Transverse colon (tissue), 4 donors: Measurements from ENCODE around the gene HCRTR1.

Experiments
- CTCF ChIP-seq, 5 experiments: fragments of 200-600 bp in 3 of 5; fragments of 450-650 bp in 2 of 5; sonication (generic) in 3 of 5; IDR thresholded peaks; 1 replicate in 2 of 5; 2 replicates in 3 of 5; pipeline ENCODE4 v1.5.1; 2016 to 2017; ENCODE audit warnings: antibody characterized with exemption in 5 of 5, inconsistent platforms in 3 of 5, mild to moderate bottlenecking in 2 of 5, moderate library complexity in 1 of 5
- EP300 ChIP-seq: sonication (generic); formaldehyde crosslinking; IDR thresholded peaks from one replicate; pipeline ENCODE4 v1.6.1; 2017; ENCODE audit warnings: antibody characterized with exemption, low read depth
- POLR2AphosphoS5 ChIP-seq, 3 donors: sonication (generic); formaldehyde crosslinking; IDR thresholded peaks; one replicate each; pipeline ENCODE4 v1.6.1; 2016; ENCODE audit warnings: antibody characterized with exemption in 3 of 3

- TF ChIP-seq POLR2AphosphoS5 (IDR thresholded peaks at IDR 0.05) = no peak
- no peak for TF ChIP-seq EP300
- TF ChIP-seq CTCF (IDR thresholded peaks at IDR 0.05) = no peak
These were observed 30.8 kb upstream of the HCRTR1 start for GRCh38 chr1:31586376-31587327.
